Lower leg skin (tissue), 4 donors: ENCODE measurements around the gene GLE1. TPM values are rescaled to one million over a fixed set of nuclear protein-coding genes. Genes with fewer than 3 reads are reported as not detected.

Experiments used
- DNase-seq, 2 donors: peaks; one replicate each; pipeline ENCODE4 v3.0.0-alpha.2; 2019; ENCODE audit warnings: low spot score in 2 of 2
- H3K4me3 ChIP-seq: fragments of 200-600 bp; sonication (generic); 2 replicates; pipeline ENCODE4 v1.5.1; 2017; ENCODE audit warnings: mild to moderate bottlenecking, low read depth; ENCODE audit not compliant: poor library complexity, severe bottlenecking
- CTCF ChIP-seq, 3 donors: fragments of 450-650 bp; IDR thresholded peaks; one replicate each; pipeline ENCODE4 v1.5.1; 2016; ENCODE audit warnings: antibody characterized with exemption in 3 of 3, mild to moderate bottlenecking in 3 of 3, moderate library complexity in 2 of 3
- POLR2A ChIP-seq, 2 donors: fragments of 450-650 bp; IDR thresholded peaks; one replicate each; pipeline ENCODE4 v1.6.1; 2016 to 2017; ENCODE audit warnings: antibody characterized with exemption in 2 of 2, mild to moderate bottlenecking in 1 of 2, moderate library complexity in 1 of 2
- WGBS, 2 donors: methylation state at CpG; one replicate each; pipeline ENCODE4 v1.1.5; 2018; 5-methylcytosine and 5-hydroxymethylcytosine counted together
- intact Hi-C: fragments of 100-400 bp; cut with DNase I; formaldehyde crosslinking; loops from one replicate; pipeline ENCODE4 v1.15.0; 2023; ENCODE audit warnings: low total_unique reads
- total RNA-seq, 4 donors: library from RNA; depleted of rRNA; stranded (reverse); fragments of >200 nt; gene quantifications; one replicate each; pipeline ENCODE4 v1.1.0, GENCODE V29; 2016

GLE1 gene
- total RNA-seq, 4 donors from 2014 or later, result 28.6 to 44.3 (median 30.8) TPM

DNA sequence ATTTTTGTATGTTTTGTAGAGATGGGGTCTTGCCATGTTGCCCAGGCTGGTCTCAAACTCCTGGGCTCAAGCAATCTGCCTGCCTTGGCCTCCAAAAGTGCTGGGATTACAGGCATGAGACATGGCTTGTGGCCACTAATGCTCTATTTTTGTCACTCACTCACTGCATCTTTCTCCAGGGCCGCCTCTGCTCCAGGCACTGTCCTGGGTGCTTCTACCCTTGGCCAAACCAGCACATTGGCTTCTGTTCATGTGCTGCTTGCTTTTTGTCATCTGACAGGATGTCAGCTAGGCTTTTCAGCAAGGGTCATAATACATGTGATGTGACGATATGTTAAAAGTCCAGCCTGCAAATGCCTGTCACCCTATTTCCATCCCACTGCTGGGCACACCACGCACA, 45.5 kb upstream of the GLE1 start:
- WGBS, 2 donors, result 87 to 90% methylated on average over 3 of the region's 3 CpGs
- TF ChIP-seq CTCF (IDR thresholded peaks at IDR 0.05), result no peak
- TF ChIP-seq POLR2A (IDR thresholded peaks at IDR 0.05), result no peak
- intact Hi-C loops, result no loop called here
- DNase-seq, result no peak
- no peak overlapping the region for H3K4me3 ChIP-seq

DNA sequence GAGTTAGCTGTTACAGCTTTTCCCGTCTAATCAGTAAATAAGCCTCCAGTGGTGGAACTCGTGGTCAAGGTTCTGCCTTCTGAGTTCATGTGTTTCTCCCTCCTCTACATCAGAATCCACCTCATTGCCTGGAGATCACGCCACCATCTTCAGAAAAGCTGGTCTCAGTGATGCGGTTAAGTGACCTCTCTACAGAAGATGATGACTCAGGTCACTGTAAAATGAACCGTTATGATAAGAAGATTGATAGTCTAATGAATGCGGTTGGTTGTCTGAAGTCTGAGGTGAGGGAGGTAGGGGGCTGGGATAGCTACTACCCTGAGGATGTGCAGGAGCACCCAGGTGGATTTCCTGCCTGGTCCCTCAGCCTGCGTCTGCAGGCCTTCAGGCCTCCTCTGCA, 35.4 kb upstream of the GLE1 start:
- intact Hi-C loops, result no loop called here
- TF ChIP-seq POLR2A (IDR thresholded peaks at IDR 0.05), result no peak
- TF ChIP-seq CTCF (IDR thresholded peaks at IDR 0.05), result no peak
- 89% methylated on average over 7 of the region's 7 CpGs for WGBS, 2 donors
- DNase-seq, result no peak
- H3K4me3 ChIP-seq, result no peak overlapping the region

GRCh38 chr9:128470560-128470959, 34.0 kb upstream of the GLE1 start:
- no peak for DNase-seq
- intact Hi-C loops, result no loop called here
- H3K4me3 ChIP-seq, result no peak overlapping the region
- WGBS, 2 donors, result 65 to 72% methylated on average over 5 of the region's 5 CpGs
- TF ChIP-seq CTCF (IDR thresholded peaks at IDR 0.05) (no peak), POLR2A (IDR thresholded peaks at IDR 0.05) (no peak)

DNA sequence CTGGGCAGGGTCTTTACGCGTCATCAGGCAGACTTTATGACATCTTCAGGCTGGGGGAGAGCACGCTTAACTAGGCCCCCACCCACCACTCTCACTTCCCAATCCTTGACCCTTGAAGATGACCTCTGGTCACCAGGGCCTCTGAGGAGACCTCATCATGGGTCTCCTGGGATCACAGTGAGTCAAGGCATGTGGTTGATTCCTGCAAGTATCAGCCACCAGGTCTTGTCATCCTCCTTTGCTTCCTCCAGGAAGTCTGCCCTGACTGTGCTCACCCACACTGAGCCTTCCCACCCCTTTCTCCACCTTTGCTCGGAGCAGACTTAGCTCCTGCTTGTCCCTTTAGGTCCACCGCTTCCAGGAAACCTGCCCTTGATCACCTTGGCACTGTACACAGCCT, 31.4 kb upstream of the GLE1 start:
- no peak overlapping the region for H3K4me3 ChIP-seq
- intact Hi-C loops, result no loop called here
- no peak for DNase-seq
- TF ChIP-seq POLR2A (IDR thresholded peaks at IDR 0.05) (no peak), CTCF (IDR thresholded peaks at IDR 0.05) (no peak)
- WGBS, 2 donors, result 81 to 94% methylated on average over 5 of the region's 5 CpGs

GRCh38 chr9:128475867-128476266, 28.7 kb upstream of the GLE1 start:
- TF ChIP-seq POLR2A (IDR thresholded peaks at IDR 0.05), result no peak
- no peak for TF ChIP-seq CTCF (IDR thresholded peaks at IDR 0.05)
- intact Hi-C loops, result no loop called here
- 97 to 99% methylated on average over 7 of the region's 7 CpGs for WGBS, 2 donors
- DNase-seq, result no peak
- no peak overlapping the region for H3K4me3 ChIP-seq

GRCh38 chr9:128479262-128479661, 25.3 kb upstream of the GLE1 start:
- H3K4me3 ChIP-seq, result no peak overlapping the region
- TF ChIP-seq POLR2A (IDR thresholded peaks at IDR 0.05), result no peak
- TF ChIP-seq CTCF (IDR thresholded peaks at IDR 0.05), result no peak
- intact Hi-C loops, result no loop called here
- no peak for DNase-seq
- WGBS, 2 donors, result 94% methylated on average over 1 of the region's 1 CpG
